NK-92 (cell line): ENCODE data around the gene TNK1.

Experiments
- DNase-seq: peaks from one replicate; lab custom pipeline; 2025; ENCODE audit not compliant: unreplicated experiment; lab: John Stamatoyannopoulos, UW

Gene TNK1

DNA sequence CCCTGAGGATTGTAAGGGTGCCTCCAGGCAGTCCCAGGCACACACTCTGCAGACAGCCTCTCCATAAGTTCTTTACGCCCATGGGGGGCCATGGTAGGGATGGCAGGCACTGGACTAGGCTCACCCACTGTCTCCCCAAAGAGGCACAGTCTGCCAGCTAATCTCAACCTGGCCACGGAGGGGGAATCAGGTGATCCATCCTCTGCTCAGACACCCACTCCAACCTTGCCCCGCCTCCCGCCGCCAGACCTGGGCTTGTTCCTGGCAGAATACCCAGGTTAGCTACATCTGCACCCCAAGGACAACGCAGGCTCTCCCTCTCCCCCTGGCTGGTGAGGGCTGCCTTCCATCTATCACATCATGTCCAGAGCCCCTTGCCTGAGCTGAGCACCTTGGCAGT lies 28.0 kb downstream of the TNK1 start:
- DNase-seq, result no peak

DNA sequence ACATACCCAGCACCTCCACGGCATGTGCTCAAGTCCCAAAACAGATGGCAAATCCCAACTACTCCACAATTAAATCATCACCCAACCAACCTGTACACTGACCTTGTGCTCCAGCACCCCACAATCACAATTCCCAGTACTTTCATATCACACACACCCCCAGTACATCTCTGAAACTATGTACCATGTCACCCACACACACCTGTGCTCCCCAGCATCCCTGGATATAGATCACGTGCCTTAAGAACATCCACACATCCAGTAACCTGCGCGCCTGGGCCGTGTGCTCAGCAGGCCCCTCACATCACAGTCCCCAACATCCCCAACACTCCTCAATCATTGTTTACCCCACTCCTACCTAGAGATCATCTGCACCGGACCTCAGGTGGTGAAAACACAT lies 28.8 kb downstream of the TNK1 start:
- no peak for DNase-seq

DNA sequence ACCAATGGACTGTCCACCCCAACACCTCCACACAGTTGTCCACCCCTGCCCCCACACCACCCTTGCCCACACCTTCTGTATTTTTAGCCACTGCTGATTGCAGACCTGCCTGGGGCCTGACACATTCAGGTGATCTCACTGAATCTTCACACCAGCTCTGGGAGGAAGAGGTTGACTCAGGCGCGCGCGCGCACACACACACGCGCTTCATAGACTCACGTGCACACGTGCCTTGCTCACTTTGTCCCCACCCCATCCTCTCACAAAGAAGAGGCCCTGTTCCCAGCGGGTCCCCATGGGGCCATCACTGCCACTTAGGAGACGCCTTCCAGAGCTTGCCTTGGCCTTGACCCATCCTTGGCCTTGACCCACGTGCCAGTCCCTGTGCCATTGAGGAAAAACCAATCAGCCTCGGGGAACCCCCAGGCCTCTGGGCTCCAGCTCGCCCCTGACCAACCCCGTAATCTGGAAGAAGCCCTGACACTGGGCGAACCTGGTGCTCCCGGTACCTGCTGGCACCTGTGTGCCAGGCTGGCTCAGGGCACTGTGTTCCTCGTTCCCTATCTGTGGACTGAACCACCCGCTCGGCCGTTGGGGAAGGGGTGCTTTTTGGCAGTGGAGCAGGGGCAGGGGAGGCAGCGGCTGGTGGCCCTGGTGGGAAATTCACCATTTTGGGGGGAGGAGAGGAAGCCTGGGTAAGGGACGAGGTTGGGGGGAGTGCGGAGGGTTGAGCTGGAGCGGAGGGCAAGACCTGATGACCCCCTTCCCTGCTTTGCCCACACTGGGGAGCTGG lies 29.9 kb downstream of the TNK1 start:
- DNase-seq, result no peak

DNA sequence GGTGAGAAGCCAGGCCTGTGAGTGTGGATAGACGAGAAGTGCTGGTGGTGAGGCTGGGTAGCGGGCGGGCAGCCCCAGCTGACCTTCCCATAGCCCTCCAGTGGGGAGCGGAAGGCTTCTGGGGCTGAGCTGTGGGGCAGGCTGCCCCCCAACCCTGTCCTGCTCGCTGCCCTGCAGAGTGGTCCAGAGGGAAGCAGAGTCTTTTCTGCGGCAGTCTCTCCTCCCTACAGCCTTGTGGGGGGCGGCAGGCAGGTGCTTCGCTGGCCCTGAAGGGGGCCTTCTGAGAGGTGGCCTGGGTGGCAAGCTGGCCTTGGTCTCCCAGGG lies 30.5 kb downstream of the TNK1 start:
- no peak for DNase-seq

DNA sequence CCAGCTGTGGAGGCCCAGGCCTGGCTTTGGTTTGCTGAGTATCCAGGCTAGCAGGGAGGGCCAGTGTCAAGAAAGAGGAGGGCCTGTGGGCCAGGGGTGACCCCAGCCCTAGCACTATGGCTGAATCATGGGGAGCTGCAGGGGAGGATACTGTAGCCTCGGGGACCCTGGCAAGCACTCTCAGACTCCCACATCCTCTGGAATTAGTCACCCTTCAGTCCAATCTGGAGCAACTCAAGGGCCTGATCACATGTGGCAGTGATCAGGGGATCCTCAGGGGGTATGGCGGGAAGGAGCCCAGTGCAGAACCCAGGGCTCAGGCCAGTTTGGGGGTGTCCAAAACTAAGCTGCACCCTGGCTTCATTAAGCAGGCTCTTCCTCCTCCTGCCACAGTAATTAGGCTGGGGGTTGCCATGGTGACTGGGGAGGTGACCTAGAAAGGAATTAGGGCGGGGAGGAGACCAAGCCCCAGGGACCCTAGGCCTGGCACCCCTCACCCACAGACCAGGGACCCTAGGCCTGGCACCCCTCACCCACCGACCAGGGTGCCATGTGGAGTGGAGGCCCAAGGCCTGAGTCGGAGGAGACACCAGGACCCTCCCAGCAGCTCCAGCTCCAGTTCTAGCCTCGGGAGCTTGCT lies 32.6 kb downstream of the TNK1 start:
- DNase-seq, result no peak

DNA sequence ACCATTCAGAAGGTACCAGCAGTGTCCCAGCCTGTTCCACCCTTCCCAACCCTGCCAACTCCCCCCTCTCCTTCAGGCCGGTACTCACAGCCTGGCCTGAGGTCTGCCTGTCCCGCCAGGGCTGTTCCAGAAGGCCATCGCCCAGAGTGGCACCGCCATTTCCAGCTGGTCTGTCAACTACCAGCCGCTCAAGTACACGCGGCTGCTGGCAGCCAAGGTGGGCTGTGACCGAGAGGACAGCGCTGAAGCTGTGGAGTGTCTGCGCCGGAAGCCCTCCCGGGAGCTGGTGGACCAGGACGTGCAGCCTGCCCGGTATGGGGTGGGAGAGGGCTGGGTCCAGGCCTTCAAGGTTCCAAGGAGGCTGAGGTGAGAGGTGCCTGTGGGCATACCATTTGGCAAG lies 33.9 kb downstream of the TNK1 start:
- no peak for DNase-seq

DNA sequence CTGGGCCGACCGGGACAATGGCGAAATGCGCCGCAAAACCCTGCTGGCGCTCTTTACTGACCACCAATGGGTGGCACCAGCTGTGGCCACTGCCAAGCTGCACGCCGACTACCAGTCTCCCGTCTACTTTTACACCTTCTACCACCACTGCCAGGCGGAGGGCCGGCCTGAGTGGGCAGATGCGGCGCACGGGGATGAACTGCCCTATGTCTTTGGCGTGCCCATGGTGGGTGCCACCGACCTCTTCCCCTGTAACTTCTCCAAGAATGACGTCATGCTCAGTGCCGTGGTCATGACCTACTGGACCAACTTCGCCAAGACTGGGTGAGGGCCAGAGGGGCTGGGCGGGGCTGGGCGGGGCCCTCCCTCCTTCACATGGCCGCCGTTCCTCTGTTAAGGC lies 34.9 kb downstream of the TNK1 start:
- DNase-seq, result no peak

DNA sequence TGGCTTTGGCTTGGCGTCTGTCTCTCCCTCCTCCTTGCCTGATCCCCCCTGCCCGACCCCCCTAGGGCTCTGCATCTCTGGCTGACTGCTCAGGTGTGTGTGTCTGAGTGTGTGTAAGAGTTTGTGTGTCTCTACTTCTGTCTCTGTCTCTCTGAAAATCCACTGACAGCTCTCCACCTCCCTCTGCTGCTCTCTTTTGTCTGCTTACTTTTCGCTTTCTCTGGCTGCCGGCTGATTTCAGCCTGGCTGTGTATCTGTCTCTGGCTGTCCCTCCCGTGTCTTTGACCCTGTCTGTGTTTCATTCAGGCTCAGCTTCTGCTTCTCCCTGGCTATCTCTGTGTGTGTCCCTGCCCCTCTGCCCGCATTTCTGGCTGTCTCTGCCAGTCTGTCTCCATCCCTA lies 35.4 kb downstream of the TNK1 start:
- DNase-seq, result no peak

DNA sequence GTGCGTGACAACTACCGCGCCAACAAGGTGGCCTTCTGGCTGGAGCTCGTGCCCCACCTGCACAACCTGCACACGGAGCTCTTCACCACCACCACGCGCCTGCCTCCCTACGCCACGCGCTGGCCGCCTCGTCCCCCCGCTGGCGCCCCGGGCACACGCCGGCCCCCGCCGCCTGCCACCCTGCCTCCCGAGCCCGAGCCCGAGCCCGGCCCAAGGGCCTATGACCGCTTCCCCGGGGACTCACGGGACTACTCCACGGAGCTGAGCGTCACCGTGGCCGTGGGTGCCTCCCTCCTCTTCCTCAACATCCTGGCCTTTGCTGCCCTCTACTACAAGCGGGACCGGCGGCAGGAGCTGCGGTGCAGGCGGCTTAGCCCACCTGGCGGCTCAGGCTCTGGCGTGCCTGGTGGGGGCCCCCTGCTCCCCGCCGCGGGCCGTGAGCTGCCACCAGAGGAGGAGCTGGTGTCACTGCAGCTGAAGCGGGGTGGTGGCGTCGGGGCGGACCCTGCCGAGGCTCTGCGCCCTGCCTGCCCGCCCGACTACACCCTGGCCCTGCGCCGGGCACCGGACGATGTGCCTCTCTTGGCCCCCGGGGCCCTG lies 36.3 kb downstream of the TNK1 start:
- no peak for DNase-seq

DNA sequence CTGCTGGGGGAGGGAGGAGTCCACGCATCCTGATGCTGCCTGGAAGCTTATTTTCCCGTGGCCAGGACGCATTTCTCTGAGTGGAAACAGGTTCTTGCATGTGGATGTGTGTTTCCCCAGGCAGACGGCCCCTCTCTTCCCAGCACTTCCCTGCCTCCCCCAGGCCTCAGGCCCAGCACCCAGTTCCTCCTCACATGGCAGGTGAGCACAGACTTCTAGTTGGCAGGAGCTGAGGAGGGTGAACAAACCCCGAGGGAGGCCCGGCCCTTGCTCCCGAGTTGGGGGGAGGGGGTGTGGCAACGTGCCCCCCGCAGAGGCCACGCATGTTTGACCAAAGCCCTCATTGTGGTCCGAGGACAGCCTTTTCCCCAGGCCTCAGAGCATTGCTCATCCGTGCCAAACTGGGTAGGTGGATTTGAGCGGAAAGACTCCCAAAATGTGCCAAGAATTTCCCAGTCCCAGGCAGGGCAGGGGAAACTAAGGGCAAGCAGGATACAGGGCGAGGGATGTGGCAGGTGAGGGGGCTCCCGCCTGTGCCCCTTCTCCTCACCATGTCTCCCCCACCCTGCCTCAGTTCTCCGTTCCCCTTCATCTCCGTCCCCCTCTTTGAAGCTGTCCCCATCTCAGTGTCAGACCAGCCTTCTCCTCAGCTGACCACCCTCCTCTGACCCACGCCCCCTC lies 37.7 kb downstream of the TNK1 start:
- no peak for DNase-seq

DNA sequence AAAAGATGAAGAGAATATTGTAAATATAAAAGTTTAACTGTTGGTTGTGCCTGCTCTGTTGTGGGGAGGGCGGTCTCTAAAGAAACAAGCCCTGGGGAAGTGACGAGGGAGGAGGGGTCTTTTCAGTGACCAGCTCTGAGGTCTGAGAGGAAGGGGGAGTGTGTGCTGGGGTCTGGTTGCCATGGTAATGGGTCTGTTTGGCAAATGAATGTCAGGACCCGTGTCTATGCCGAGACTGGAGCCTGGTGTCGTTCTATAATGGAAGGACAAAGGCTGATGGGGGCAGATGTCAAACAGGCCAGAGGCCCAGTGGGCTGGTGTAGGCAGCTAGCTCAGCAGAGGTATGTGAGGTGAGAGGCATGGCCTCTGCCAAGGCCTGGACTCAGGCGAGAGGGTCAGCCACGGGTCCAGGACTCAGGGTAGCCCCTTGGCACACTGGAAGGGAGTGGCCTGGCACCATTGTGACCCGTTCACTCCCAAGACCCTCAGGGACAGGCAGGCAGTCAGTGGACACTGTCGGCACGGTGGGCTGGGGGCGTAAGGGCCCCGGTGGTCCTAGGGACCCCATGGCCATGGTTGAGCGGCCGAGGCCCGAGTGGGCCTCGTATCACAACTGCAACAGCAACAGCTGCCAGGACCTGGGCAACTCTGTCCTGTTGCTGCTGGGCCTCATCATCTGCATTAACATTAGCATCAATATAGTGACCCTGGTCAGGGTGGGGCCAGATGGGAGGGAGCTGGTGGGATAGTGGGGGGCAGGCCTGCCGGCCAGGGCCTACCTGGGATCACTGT lies 39.1 kb downstream of the TNK1 start, which contains the start of gene SPEM1:
Gene SPEM1, plus strand, starts transcription at position 506 of the 792 bp plus-strand sequence. Its CDS starts 61 bp downstream, at position 567.
- no peak for DNase-seq

DNA sequence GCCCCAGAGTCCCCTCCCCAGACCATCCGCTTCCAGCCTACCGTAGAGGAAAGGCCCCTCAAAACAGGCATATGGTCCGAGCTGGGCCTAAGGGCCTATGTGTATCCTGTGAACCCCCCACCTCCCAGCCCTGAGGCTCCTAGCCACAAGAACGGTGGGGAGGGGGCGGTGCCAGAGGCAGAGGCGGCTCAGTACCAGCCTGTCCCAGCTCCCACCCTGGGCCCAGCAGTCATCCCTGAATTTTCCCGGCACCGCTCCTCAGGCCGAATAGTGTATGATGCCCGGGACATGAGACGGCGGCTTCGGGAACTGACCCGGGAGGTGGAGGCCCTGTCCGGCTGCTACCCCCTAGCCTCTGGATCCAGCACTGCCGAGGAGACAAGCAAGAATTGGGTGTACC lies 40.3 kb downstream of the TNK1 start:
- no peak for DNase-seq

DNA sequence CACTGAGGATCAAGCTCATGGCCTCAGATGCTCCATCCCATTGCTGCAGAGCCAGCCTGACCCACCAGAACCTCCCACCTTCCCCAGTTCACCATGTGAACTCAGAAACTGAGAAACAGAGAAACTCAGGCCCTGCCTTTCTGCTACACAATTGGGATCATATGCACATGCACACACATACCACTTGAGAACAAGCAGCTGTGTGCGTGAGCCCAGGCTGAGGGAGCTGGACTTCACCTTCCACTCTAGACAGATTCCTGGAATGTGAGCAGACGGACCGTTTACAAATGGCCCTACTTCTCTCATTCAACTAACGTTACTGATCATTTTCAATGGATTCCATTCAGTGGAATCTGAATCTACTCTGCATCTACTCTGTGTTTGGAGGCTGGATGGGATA lies 42.8 kb downstream of the TNK1 start:
- no peak for DNase-seq

DNA sequence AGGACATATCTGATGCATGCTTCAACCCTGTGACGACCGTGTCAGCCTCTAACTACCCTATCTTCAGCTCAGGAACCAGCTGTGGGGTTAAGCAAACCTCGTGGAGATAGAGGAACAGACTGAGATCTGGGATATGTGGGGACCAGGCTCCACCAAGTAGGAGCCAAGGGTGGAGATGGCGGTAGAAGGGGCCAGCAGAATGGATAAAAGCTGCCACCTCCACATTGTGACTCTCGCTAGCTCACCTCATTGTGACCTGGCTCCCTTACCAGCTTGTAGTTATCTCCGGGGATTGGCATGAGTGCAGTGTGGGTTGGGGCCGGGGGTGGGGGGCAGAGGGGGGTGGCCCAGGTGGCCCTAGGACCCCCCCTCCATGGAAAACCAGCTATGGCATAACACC lies 44.4 kb downstream of the TNK1 start, which contains the start of gene SPEM2:
Gene SPEM2, plus strand, starts transcription at position 301 of the 400 bp plus-strand sequence. Its CDS starts 73 bp downstream, at position 374.
- no peak for DNase-seq

DNA sequence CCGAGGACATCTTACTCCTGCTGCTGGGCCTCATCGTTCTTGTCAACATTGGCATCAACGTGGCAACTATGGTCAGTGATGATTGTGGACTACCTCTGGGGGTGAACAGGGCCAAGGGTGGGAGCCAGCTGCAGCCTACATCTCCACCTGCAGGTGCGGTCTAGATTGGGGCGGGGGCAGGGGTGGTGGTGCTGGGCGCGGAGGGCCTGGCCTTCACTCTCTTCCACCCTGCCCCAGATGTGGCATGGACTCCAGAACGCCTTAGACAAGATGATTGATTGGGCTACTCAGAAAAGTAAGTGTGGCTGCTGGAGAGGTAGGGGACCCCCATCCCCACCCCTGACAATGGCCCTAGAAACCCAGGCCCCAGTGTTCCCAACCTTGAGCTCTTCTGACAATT lies 44.9 kb downstream of the TNK1 start:
- no peak for DNase-seq

DNA sequence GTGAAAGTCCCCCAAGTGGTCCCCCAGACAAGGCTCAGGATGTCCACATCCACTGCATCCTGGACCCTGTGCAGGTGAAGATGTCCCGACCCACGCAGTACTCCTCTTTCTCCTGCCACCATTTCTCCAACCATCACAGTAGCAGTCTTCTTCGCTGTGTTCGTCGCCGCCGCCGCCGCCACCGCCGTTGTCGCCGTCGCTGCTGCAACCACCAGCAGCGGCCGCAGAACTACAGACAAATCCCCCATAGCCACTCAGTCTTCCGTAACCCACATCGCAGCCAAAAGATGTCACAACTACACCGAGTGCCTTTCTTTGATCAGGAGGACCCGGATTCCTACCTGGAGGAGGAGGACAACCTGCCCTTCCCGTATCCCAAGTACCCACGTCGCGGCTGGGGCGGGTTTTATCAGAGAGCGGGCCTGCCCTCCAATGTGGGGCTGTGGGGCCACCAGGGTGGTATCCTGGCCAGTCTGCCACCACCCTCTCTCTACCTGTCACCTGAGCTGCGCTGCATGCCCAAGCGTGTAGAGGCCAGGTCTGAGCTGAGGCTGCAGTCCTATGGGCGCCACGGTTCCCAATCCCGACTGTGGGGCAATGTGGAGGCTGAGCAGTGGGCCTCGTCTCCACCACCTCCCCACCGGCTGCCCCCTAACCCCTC lies 45.4 kb downstream of the TNK1 start:
- no peak for DNase-seq

DNA sequence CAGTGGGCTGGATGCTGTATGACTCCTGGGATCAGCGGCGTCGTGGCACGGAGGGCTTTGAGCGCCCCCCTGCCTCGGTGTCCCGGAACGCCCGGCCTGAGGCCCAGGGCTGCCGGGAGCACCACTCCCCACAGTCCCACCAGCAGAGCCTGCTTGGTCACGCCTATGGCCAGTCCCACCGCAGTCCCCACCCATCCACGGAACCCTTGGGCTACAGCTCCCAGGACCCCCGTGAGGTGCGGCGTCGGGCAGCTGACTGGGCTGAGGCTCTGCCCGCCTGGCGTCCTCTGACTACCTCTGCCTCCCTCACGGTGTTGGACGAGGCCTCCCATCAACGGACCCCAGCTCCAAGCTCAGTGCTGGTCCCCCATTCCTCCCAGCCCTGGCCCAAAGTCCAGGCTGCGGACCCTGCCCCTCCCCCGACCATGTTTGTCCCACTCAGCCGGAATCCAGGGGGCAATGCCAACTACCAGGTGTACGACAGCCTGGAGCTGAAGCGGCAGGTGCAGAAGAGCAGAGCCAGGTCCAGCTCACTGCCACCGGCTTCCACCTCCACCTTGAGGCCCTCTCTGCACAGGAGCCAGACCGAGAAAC lies 46.1 kb downstream of the TNK1 start:
- no peak for DNase-seq

DNA sequence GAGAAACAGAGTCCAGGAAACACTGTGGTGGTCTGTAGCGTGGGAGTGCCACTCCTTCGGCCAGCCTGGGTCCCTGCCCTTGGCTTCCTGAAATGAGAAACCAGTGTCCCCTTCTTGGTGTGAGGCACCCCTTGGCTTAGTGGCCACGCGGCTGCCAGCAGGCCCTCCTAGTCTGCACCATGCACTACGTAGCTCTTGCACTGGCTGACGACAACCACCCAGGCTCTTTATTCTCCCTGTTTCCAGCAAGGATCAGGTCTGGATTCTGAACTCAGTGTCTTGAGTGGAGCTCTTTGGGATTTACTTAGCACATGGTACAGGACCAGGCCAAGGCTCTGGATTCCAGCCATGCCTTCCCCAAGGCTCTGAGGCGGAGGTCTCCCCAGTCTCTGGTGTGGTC lies 46.7 kb downstream of the TNK1 start:
- DNase-seq, result no peak

DNA sequence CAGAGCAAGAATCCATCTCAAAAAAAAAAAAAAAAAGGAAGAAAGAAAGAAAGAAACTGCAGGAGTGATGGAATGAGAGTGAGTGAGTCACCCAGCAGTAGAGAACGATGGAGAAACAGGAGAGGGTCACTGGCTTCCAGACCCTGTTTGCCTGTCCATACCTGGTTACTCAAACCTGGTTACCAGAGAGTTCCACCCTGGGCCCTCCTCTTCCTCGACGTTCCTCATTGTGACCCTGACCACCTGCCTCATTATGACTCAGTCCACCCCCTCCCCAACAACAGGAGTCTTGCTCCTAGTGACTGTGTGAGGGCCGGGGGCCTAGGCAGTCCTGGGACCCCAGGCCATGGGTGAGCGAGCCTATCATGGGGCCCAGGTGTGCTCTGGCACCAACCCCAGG lies 47.7 kb downstream of the TNK1 start, which contains the start of gene SPEM3:
Gene SPEM3, plus strand, starts transcription at position 301 of the 400 bp plus-strand sequence. Its CDS starts 46 bp downstream, at position 347.
- DNase-seq, result no peak

DNA sequence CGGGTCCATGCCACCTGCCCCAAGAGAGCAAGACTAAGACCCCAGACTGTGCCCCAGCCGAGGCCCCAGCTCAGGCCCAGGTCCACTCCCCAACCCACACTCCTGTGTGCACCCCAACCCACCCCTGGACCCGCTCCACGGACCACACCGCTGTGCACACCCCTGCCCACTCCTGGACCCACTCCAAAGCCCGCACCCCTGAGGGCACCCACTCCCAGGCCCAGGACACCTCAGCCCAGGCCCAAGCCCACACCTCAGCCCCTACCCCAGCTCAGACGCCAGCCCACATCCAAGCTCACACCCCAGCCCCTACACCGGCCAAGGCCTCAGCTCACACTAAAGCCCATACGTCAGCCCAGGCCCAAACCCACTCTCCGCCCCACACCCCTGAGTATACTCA lies 48.8 kb downstream of the TNK1 start:
- DNase-seq, result no peak
